22Rv1 (cell line): ENCODE data around the gene ZNF575.

ENCODE experiments used
- CTCF ChIP-seq: fragments of 450-650 bp; IDR thresholded peaks from 2 replicates; pipeline ENCODE4 v1.5.1; 2017; ENCODE audit warnings: mild to moderate bottlenecking
- ZFX ChIP-seq: fragments of 450-650 bp; IDR thresholded peaks from 2 replicates; pipeline ENCODE4 v1.6.1; 2017; ENCODE audit warnings: antibody characterized with exemption, borderline replicate concordance

DNA sequence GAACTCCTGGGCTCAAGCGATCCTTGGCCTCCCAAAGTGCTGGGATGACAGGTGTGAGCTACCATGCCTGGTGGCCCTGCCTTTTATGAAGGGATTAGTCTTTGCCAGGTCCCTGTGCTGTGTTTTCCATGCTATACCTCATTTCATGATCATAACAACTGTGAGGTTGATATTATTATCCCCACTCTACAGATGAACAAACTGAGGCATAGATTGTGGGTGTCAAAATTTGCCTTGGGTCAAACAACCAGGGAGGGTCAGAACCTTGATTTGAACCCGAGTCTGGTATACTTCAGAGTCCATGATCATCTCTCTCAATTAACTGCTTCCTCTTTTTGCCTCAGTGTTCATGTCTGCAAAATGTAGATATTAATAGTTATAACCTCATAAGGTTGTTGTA, 49.5 kb downstream of the ZNF575 start:
- no peak for TF ChIP-seq CTCF
- no peak for TF ChIP-seq ZFX
